ENCODE results near the gene USP34.

USP34 gene

GRCh38 chr2:61368687-61369665, 101.9 kb downstream of the USP34 start:
- Histone ChIP-seq H3K4me2 (ENCODE audit: insufficient read depth, low read length, poor library complexity, severe bottlenecking) (no peak overlapping the region), H3K27me3 (ENCODE audit: control insufficient read depth in 3 of 3, insufficient read depth in 3 of 3, low read depth in 1 of 3, low read length in 3 of 3) (no peaks in the 10 kb centered on the region), H2BK15ac (ENCODE audit: low read length) (no peak overlapping the region), H2AFZ (ENCODE audit: low read length) (no peak overlapping the region), H3K23ac (ENCODE audit: low read depth, low read length, poor library complexity) (no peak overlapping the region), H3K4me3 (ENCODE audit: low read length in 2 of 2) (no peak overlapping the region), H2BK5ac (ENCODE audit: low read length) (no peak overlapping the region), H3K36me3 (replicated peaks in 1 of 2; ENCODE audit: control insufficient read depth in 2 of 2, insufficient read depth in 2 of 2, low read length in 2 of 2) (peaks cover 4 to 78% of the 10 kb centered on the region in 2 donors), H3K4ac (ENCODE audit: low read length) (no peak overlapping the region), H3K14ac (ENCODE audit: low read length) (no peak overlapping the region), H2AK5ac (ENCODE audit: low read depth, low read length) (no peak overlapping the region), H4K8ac (ENCODE audit: low read depth, low read length) (no peak overlapping the region), H2BK120ac (ENCODE audit: low read depth, low read length) (no peak overlapping the region), H3K27ac (replicated peaks; ENCODE audit: low read length) (no peak overlapping the region), H4K91ac (ENCODE audit: low read depth, low read length, poor library complexity) (no peak overlapping the region), H3K9me3 (replicated peaks in 1 of 2; ENCODE audit: control insufficient read depth in 2 of 2, insufficient read depth in 1 of 2, low read depth in 1 of 2, low read length in 2 of 2) (peaks cover 0 to under 1% of the 10 kb centered on the region in 2 donors), H3K4me1 (ENCODE audit: control insufficient read depth in 2 of 2, insufficient read depth in 1 of 2, low read depth in 1 of 2, low read length in 2 of 2) (no peaks in the 10 kb centered on the region), H3K9ac (ENCODE audit: low read depth, low read length, poor library complexity) (no peak overlapping the region), H3K79me1 (ENCODE audit: low read depth, low read length) (peaks cover 3% of the 10 kb centered on the region), H2BK12ac (ENCODE audit: low read length) (no peak overlapping the region), H3K18ac (ENCODE audit: low read length) (no peak overlapping the region)
- WGBS, 2 donors (ENCODE audit: extremely low coverage in 2 of 2, insufficient read length in 2 of 2, insufficient replicate concordance in 1 of 2), result no CpG with 5 or more reads among the region's 14 CpGs
- DNase-seq (ENCODE audit: low spot score), result no peak

DNA sequence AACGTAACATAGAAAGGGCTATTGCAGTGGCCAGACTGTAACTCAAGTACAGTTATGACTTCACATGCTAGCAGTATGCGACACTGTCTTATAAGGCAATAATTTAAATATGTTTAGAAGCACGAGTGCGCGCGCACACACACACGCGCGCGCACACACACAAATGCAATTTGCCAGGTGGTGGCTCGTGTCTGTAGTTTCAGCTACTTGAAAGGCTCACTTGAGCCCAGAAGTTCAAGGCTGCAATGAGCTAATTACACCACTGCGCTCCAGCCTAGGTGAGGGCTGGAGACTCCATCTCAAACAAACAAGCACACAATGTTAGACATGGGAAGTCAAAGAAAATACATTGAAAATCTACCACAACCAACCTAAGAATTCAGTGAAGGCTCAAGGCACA, 103.7 kb downstream of the USP34 start:
- Histone ChIP-seq H2AFZ (ENCODE audit: low read length) (no peak overlapping the region), H3K9me3 (replicated peaks in 1 of 2; ENCODE audit: control insufficient read depth in 2 of 2, insufficient read depth in 1 of 2, low read depth in 1 of 2, low read length in 2 of 2) (peaks cover 4 to 7% of the 10 kb centered on the region in 2 donors), H3K4me2 (ENCODE audit: insufficient read depth, low read length, poor library complexity, severe bottlenecking) (no peak overlapping the region), H3K79me1 (ENCODE audit: low read depth, low read length) (peaks cover 2% of the 10 kb centered on the region), H3K4me3 (ENCODE audit: low read length in 2 of 2) (no peak overlapping the region), H2AK5ac (ENCODE audit: low read depth, low read length) (no peak overlapping the region), H3K27me3 (ENCODE audit: control insufficient read depth in 3 of 3, insufficient read depth in 3 of 3, low read depth in 1 of 3, low read length in 3 of 3) (no peaks in the 10 kb centered on the region), H3K9ac (ENCODE audit: low read depth, low read length, poor library complexity) (no peak overlapping the region), H3K18ac (ENCODE audit: low read length) (no peak overlapping the region), H2BK5ac (ENCODE audit: low read length) (no peak overlapping the region), H2BK120ac (ENCODE audit: low read depth, low read length) (no peak overlapping the region), H3K23ac (ENCODE audit: low read depth, low read length, poor library complexity) (no peak overlapping the region), H2BK12ac (ENCODE audit: low read length) (no peak overlapping the region), H4K91ac (ENCODE audit: low read depth, low read length, poor library complexity) (no peak overlapping the region), H4K8ac (ENCODE audit: low read depth, low read length) (no peak overlapping the region), H3K4me1 (ENCODE audit: control insufficient read depth in 2 of 2, insufficient read depth in 1 of 2, low read depth in 1 of 2, low read length in 2 of 2) (no peaks in the 10 kb centered on the region), H3K27ac (replicated peaks; ENCODE audit: low read length) (no peak overlapping the region), H2BK15ac (ENCODE audit: low read length) (no peak overlapping the region), H3K36me3 (replicated peaks in 1 of 2; ENCODE audit: control insufficient read depth in 2 of 2, insufficient read depth in 2 of 2, low read length in 2 of 2) (peaks cover 7 to 82% of the 10 kb centered on the region in 2 donors), H3K4ac (ENCODE audit: low read length) (no peak overlapping the region), H3K14ac (ENCODE audit: low read length) (no peak overlapping the region)
- no CpG with 5 or more reads among the region's 12 CpGs for WGBS, 2 donors (ENCODE audit: extremely low coverage in 2 of 2, insufficient read length in 2 of 2, insufficient replicate concordance in 1 of 2)
- DNase-seq (ENCODE audit: low spot score), result no peak

GRCh38 chr2:61363580-61363979, 107.3 kb downstream of the USP34 start:
- peaks cover 4 to 10% of the 10 kb centered on the region in 2 donors for H3K9me3 ChIP-seq (replicated peaks in 1 of 2; ENCODE audit: control insufficient read depth in 2 of 2, insufficient read depth in 1 of 2, low read depth in 1 of 2, low read length in 2 of 2)
- H3K36me3 ChIP-seq (replicated peaks in 1 of 2; ENCODE audit: control insufficient read depth in 2 of 2, insufficient read depth in 2 of 2, low read length in 2 of 2), result peaks cover 7 to 53% of the 10 kb centered on the region in 2 donors

DNA sequence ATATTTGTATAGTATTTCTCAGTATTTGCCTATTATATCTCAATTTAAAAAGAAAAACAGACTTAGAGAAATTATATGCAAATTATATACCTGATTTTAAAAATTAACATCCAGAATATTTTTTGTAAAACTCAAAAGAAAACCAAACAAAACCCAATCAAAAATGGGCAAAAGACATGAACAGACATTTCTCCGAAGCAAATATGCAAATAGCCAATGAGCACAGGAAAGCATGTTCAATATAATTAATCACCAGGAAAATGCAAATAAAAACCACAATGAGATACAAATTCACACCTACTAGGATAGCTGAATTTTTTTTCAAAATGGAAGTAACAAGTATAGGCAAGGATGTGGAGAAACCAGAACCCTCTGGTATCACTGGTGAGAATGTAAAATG, 108.0 kb downstream of the USP34 start:
- Histone ChIP-seq H2AFZ (ENCODE audit: low read length) (no peak overlapping the region), H3K4me1 (ENCODE audit: control insufficient read depth in 2 of 2, insufficient read depth in 1 of 2, low read depth in 1 of 2, low read length in 2 of 2) (no peaks in the 10 kb centered on the region), H3K4me3 (ENCODE audit: low read length in 2 of 2) (no peak overlapping the region), H3K23ac (ENCODE audit: low read depth, low read length, poor library complexity) (no peak overlapping the region), H2BK5ac (ENCODE audit: low read length) (no peak overlapping the region), H2BK120ac (ENCODE audit: low read depth, low read length) (no peak overlapping the region), H4K8ac (ENCODE audit: low read depth, low read length) (no peak overlapping the region), H2AK5ac (ENCODE audit: low read depth, low read length) (no peak overlapping the region), H2BK15ac (ENCODE audit: low read length) (no peak overlapping the region), H3K27me3 (ENCODE audit: control insufficient read depth in 3 of 3, insufficient read depth in 3 of 3, low read depth in 1 of 3, low read length in 3 of 3) (no peaks in the 10 kb centered on the region), H3K27ac (replicated peaks; ENCODE audit: low read length) (no peak overlapping the region), H3K4me2 (ENCODE audit: insufficient read depth, low read length, poor library complexity, severe bottlenecking) (no peak overlapping the region), H3K4ac (ENCODE audit: low read length) (no peak overlapping the region), H2BK12ac (ENCODE audit: low read length) (no peak overlapping the region), H3K36me3 (replicated peaks in 1 of 2; ENCODE audit: control insufficient read depth in 2 of 2, insufficient read depth in 2 of 2, low read length in 2 of 2) (peaks cover 7 to 46% of the 10 kb centered on the region in 2 donors), H3K79me1 (ENCODE audit: low read depth, low read length) (peaks cover 2% of the 10 kb centered on the region), H3K9ac (ENCODE audit: low read depth, low read length, poor library complexity) (no peak overlapping the region), H3K9me3 (replicated peaks in 1 of 2; ENCODE audit: control insufficient read depth in 2 of 2, insufficient read depth in 1 of 2, low read depth in 1 of 2, low read length in 2 of 2) (peaks cover 4 to 10% of the 10 kb centered on the region in 2 donors), H3K18ac (ENCODE audit: low read length) (no peak overlapping the region), H3K14ac (ENCODE audit: low read length) (no peak overlapping the region), H4K91ac (ENCODE audit: low read depth, low read length, poor library complexity) (no peak overlapping the region)
- WGBS, 2 donors (ENCODE audit: extremely low coverage in 2 of 2, insufficient read length in 2 of 2, insufficient replicate concordance in 1 of 2), result no CpG with 5 or more reads among the region's 1 CpG
- no peak for DNase-seq (ENCODE audit: low spot score)

More at GRCh38 chr2:61363580-61363979, 107.3 kb downstream of the USP34 start:
- no peak overlapping the region for H2AK5ac ChIP-seq (ENCODE audit: low read depth, low read length)
- H4K8ac ChIP-seq (ENCODE audit: low read depth, low read length), result no peak overlapping the region
- H2BK15ac ChIP-seq (ENCODE audit: low read length), result no peak overlapping the region
- no peak overlapping the region for H2BK120ac ChIP-seq (ENCODE audit: low read depth, low read length)
- H3K4me1 ChIP-seq (ENCODE audit: control insufficient read depth in 2 of 2, insufficient read depth in 1 of 2, low read depth in 1 of 2, low read length in 2 of 2), result no peaks in the 10 kb centered on the region
- no peak overlapping the region for H3K4me2 ChIP-seq (ENCODE audit: insufficient read depth, low read length, poor library complexity, severe bottlenecking)
- H3K27ac ChIP-seq (replicated peaks; ENCODE audit: low read length), result no peak overlapping the region
- no peak overlapping the region for H3K4ac ChIP-seq (ENCODE audit: low read length)
- H3K14ac ChIP-seq (ENCODE audit: low read length), result no peak overlapping the region
- H3K4me3 ChIP-seq (ENCODE audit: low read length in 2 of 2), result no peak overlapping the region
- no peak overlapping the region for H4K91ac ChIP-seq (ENCODE audit: low read depth, low read length, poor library complexity)
- DNase-seq (ENCODE audit: low spot score), result no peak
- H3K27me3 ChIP-seq (ENCODE audit: control insufficient read depth in 3 of 3, insufficient read depth in 3 of 3, low read depth in 1 of 3, low read length in 3 of 3), result no peaks in the 10 kb centered on the region
- WGBS, 2 donors (ENCODE audit: extremely low coverage in 2 of 2, insufficient read length in 2 of 2, insufficient replicate concordance in 1 of 2), result no CpG with 5 or more reads among the region's 2 CpGs
- no peak overlapping the region for H2BK12ac ChIP-seq (ENCODE audit: low read length)
- no peak overlapping the region for H2AFZ ChIP-seq (ENCODE audit: low read length)
- peaks cover 2% of the 10 kb centered on the region for H3K79me1 ChIP-seq (ENCODE audit: low read depth, low read length)
- no peak overlapping the region for H3K9ac ChIP-seq (ENCODE audit: low read depth, low read length, poor library complexity)
- no peak overlapping the region for H2BK5ac ChIP-seq (ENCODE audit: low read length)
- no peak overlapping the region for H3K23ac ChIP-seq (ENCODE audit: low read depth, low read length, poor library complexity)
- no peak overlapping the region for H3K18ac ChIP-seq (ENCODE audit: low read length)

Data from neuronal stem cell (in vitro differentiated cells).